ENCODE results near the gene RBM38.
"Not testable (repeated sequence)": the region's sequence is repeated elsewhere in the genome, so short reads cannot be mapped to it uniquely, and the experiment has no call there.

- TF ChIP-seq, protein P1, sequence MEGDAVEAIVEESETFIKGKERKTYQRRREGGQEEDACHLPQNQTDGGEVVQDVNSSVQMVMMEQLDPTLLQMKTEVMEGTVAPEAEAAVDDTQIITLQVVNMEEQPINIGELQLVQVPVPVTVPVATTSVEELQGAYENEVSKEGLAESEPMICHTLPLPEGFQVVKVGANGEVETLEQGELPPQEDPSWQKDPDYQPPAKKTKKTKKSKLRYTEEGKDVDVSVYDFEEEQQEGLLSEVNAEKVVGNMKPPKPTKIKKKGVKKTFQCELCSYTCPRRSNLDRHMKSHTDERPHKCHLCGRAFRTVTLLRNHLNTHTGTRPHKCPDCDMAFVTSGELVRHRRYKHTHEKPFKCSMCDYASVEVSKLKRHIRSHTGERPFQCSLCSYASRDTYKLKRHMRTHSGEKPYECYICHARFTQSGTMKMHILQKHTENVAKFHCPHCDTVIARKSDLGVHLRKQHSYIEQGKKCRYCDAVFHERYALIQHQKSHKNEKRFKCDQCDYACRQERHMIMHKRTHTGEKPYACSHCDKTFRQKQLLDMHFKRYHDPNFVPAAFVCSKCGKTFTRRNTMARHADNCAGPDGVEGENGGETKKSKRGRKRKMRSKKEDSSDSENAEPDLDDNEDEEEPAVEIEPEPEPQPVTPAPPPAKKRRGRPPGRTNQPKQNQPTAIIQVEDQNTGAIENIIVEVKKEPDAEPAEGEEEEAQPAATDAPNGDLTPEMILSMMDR (IDR thresholded peaks at IDR 0.05): not testable (repeated sequence)
- not testable (repeated sequence) for TF ChIP-seq ZFX (IDR thresholded peaks at IDR 0.05; ENCODE audit: borderline replicate concordance)
Measured at GRCh38 chr20:57350726-57351041, 40.5 kb upstream of the RBM38 start.

All from 22Rv1 (cell line).